GM21528 (cell line): ENCODE data around the gene RARB.

Experiments
- ATAC-seq: cut with Tn5 transposase; IDR thresholded peaks from one replicate; pipeline ENCODE4 v1.9.1; 2021; ENCODE audit warnings: mild to moderate bottlenecking, moderate library complexity; ENCODE audit not compliant: unreplicated experiment, low FRiP score

The RARB gene

DNA sequence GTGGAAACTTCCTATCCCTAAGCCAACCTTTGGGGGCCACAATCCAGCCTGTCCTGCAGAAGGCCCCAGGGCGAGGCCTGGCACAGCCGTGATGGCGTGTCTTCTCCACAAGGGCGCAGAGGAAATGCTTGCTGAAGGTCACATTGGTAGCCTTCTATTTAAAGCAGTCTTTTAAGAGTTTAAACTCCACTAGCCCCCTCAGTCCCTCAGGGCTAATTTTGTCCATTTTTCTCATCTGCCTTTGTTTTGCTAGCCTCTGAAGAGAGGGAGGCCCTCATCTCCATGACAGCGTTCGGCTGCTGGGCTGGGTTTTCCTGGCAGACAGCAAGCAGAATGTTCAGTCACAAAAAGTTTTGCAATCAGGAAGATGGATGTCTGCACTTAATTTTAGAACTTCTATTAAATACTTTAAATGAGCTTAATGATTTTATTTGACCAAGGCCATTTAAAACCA lies 40.8 kb downstream of the RARB start:
- ATAC-seq: no peak

GRCh38 chr3:25469558-25469957 lies 41.5 kb downstream of the RARB start:
- ATAC-seq: no peak

- ATAC-seq: no peak
Observed at GRCh38 chr3:25471081-25471768, 43.2 kb downstream of the RARB start.

DNA sequence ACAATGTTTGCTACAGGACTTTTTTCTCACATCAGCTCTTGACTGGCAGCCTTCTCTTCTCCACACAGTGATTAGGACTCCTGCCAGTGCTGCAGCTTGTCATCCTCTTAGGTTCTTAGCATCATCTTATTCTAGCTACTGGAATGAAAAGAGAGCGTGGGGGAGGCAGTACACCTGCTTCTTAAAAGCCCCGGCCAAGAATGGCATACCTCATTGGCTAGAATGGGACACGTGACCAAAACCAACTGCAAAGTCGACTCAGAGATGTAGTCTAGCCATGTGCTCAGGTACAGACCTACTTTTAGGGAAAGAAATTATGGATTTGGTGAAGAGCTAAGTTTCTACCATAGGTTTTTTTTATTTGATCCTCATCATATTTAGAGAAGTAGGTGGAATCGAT lies 44.1 kb downstream of the RARB start:
- no peak for ATAC-seq

- ATAC-seq: no peak
Observed at GRCh38 chr3:25472731-25473130, 44.7 kb downstream of the RARB start.

- no peak for ATAC-seq
Observed at GRCh38 chr3:25473246-25473645, 45.2 kb downstream of the RARB start.

GRCh38 chr3:25474052-25474451 lies 46.0 kb downstream of the RARB start:
- ATAC-seq: no peak

DNA sequence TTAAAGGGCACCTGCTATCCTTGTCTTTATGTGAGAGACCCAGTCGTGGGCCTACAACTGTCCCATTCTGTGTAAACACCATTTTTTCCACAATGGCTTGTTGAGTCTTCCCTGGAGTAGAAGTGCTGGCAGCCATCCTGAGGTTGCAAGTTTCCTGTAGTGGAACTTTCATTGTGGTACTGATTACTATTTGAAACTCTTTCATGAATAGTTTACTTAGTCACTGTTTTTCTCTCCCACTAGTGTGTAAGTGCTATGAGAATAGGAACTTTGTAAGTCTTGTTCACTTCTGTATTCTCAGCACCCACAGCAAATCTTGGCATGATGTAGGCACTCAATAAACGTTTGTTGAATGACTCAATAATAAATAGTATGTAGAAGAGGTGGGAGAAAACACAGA lies 48.6 kb downstream of the RARB start:
- no peak for ATAC-seq

DNA sequence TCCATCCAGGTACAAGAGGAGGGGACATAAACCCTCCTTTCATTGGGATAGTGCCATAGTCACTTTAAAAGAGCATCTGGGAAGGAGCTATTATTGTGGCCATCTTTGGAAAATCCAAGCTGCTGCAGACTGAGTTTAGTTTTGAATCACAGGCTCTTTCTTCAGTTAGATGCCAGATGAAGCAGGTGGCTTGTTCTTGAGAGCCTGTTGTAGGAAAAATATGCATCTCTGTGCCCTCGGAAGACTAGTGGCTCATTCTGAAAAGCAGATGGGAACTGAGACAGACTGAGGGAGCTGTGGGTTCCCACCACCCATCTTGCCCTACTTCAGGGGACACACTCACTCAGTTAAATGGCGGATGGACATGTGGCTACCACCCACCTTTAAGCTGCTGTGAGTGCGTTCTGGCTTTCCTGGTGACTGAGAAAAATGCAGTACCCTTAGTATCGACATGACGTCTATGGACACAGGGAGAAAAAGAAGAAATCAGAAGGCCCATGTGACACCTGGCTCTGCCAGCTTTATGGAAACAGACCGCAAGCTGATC lies 50.2 kb downstream of the RARB start:
- ATAC-seq: no peak

- ATAC-seq: no peak
Observed at GRCh38 chr3:25478964-25479726, 51.1 kb downstream of the RARB start.

- no peak for ATAC-seq
Observed at GRCh38 chr3:25479727-25480010, 51.6 kb downstream of the RARB start.

DNA sequence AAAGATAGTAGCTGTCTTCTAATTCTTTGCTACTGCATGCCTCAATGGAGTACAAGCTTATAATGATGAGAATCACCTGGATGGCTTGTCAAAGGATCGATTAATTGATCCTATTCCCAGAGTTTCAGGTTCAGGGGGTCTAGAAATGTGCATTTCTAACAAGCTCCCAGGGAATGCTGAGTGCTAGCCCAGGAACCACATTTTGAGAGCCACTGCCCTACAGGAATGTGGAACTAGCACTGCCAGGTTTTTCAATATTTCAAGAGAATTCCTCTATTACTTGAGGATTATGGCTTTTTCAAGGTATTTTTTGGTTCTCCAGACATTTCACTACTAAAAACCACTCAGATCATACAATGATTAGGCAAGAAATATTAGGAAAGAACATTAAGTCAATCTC lies 52.7 kb downstream of the RARB start:
- ATAC-seq: no peak

DNA sequence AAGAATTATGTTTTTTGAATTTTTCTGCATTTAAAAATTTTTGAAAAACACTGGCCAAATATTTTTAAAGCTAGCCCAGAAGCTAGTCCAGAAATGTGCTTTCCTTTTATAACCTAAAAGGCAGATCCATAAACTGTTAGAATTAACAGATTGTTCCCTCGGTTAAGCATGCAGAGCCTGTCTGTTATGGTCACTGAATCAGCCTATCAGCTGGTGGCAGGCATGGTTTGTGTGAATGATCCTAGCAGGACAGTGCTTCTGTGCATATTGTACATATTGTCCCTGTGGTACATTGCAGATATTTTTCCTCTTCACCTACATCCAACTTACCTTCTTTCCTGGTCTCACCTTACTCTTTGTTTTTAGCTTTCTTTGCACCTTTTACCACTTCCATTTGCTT lies 53.3 kb downstream of the RARB start:
- no peak for ATAC-seq

GRCh38 chr3:25483456-25483855 lies 55.4 kb downstream of the RARB start:
- no peak for ATAC-seq

GRCh38 chr3:25485673-25486072 lies 57.6 kb downstream of the RARB start:
- no peak for ATAC-seq

DNA sequence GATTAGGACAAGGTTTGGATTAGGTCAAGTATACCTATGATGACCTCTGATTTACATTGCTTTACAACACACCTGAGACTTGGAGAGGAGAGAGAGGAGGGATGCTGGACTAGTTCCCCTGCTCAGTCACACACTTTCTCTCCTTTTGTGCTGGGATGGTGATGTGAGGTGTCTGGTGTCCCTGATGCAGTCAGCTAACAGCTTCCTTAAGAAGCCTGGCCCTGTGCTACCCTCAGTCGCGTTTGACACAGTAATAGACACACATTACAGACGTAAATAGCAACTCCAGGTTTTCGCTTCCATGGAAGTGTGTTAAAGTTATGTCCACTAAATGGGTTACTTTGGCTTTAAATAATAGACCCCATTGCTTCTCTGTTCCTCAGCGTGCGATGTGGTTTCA lies 58.9 kb downstream of the RARB start:
- ATAC-seq: no peak

- ATAC-seq: no peak
Observed at GRCh38 chr3:25489858-25490593, 62.0 kb downstream of the RARB start.

- ATAC-seq: no peak
Observed at GRCh38 chr3:25493246-25493645, 65.2 kb downstream of the RARB start.

DNA sequence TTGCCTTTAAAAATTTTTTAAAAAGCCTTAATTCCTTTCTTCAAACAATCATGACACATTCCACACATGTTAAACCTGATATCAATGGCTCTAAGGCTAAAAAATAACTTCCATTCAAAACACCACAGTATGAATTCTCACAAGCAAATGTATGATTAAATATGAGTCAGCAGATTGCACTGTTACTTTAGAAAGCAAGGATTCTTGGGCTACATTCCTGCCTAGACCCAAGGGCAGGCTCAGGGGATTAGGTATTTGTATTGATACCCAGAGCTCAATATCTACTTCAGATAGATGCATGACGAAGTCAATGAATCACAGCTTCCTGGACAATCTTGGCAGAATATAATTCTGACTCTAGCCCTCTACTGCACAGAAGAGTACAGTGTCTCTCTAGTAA lies 65.7 kb downstream of the RARB start:
- no peak for ATAC-seq

- ATAC-seq: no peak
Observed at GRCh38 chr3:25495304-25495703, 67.2 kb downstream of the RARB start.

- ATAC-seq: no peak
Observed at GRCh38 chr3:25495726-25496253, 67.7 kb downstream of the RARB start.
